ENCODE results near the gene SLC25A41. TPM values are rescaled to one million over a fixed set of nuclear protein-coding genes. Genes with fewer than 3 reads are reported as not detected.

Gene SLC25A41
- total RNA-seq, 4 donors from 2014 or later = not detected

DNA sequence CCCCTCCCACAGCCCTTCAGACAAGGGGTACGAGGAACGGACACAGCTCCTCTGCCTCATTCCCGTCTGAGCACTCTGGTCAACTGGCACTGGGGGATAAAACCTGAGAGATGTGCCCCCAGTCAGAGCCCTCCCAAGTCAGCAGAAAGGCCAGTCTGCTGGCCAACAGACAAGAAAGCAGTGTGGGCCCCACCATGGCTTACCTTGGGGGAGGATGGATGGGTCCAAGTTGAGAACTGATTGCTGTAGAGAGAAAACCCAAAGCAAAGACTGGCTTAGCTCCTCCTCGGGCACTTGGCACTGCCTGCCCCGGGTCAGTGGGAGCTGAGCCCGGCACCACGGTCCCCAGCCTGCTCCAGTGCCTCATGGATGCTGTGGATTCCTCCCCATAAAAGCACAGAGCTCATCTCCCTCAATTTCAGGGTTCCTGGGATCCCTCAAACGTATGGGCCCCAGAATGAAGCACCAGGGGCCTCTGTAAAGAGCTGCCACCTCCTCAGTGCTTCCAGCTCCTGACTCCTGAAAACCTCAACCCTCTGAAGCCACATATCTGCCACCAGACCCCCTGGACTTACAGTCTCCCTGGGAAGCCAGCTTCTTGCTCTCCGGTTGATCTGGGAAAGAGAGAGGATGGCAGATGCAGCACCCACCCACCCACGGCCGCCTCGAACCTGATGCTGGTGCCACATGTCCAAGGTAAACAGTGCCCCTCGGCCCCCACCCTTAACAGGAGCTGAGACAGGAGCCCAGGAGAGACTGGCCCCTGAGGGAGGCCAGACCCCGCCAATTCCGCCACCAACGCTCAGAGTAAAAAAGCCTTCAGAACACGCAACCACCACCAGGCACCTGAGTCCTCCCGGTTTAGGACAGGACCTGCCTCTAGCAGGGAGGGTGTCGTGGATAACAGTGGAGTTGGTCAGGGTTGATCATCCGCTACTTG is 12.2 kb downstream of the SLC25A41 start:
- ATAC-seq (ENCODE audit: low FRiP score) (no peak), DNase-seq (ENCODE audit: low spot score) (no peak)
- TF ChIP-seq, protein P1, sequence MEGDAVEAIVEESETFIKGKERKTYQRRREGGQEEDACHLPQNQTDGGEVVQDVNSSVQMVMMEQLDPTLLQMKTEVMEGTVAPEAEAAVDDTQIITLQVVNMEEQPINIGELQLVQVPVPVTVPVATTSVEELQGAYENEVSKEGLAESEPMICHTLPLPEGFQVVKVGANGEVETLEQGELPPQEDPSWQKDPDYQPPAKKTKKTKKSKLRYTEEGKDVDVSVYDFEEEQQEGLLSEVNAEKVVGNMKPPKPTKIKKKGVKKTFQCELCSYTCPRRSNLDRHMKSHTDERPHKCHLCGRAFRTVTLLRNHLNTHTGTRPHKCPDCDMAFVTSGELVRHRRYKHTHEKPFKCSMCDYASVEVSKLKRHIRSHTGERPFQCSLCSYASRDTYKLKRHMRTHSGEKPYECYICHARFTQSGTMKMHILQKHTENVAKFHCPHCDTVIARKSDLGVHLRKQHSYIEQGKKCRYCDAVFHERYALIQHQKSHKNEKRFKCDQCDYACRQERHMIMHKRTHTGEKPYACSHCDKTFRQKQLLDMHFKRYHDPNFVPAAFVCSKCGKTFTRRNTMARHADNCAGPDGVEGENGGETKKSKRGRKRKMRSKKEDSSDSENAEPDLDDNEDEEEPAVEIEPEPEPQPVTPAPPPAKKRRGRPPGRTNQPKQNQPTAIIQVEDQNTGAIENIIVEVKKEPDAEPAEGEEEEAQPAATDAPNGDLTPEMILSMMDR (IDR thresholded peaks at IDR 0.05) = no peak

DNA sequence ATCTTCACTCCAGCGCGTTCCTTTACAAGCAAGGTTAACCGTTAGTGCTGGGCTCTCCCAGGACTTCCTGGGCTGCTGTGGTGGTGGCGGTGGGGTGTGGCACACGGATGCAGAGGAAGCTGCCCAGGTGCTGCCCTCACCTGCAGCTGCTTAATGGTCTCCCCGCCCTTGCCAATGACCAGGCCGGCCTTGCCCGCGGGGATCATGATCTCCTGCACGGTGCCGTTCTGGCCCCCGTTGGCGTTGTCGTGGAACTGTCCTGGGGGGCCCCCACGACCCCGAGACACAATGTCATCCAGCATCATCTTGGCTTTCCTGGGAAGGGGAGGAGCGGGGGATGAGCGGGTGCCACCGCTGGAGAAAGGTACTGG is 15.0 kb downstream of the SLC25A41 start:
- DNase-seq (ENCODE audit: low spot score) (no peak), ATAC-seq (ENCODE audit: low FRiP score) (no peak)
- TF ChIP-seq, protein P1 (IDR thresholded peaks at IDR 0.05) = no peak

DNA sequence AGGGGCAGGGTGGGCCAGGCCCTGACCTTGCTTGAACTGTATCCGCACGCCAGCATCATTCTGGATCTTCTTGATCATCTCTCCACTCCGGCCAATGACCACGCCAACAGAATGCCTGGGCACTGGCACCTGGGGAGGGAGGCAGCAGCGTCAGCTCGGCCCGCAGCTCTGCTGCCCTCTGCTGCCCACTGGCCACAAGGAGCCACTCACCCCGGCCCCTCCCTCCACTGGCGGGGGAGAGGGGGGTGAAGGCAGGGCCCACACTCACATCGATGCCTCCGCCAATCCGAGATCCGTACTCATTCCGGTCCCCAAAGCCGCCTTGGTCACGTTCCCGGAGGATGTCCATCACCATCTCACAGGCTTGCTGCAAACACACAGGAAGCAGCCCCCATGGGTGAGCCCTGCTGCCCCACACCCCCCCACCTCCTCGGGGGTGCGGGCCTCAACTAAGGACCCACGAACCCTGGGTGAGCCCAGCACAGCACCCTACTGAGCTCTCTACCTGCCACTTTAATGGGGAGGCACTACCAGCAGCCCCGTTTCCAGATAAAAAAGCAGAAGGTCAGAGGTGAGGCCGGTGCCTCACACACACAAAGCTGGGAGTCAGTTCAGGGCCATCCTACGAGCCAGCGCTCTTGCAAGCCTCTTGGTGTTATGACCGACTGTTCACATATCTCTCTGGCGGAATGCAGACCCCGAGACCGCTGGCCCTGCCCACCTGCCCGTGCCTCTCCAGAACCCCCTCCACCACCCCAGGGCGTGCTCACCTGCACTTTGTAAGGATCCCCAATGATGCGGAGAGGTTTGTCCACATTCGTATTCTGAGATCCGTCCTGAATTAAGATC is 15.6 kb downstream of the SLC25A41 start:
- DNase-seq (ENCODE audit: low spot score) (no peak), ATAC-seq (ENCODE audit: low FRiP score) (no peak)
- TF ChIP-seq, protein P1 (IDR thresholded peaks at IDR 0.05) = no peak

DNA sequence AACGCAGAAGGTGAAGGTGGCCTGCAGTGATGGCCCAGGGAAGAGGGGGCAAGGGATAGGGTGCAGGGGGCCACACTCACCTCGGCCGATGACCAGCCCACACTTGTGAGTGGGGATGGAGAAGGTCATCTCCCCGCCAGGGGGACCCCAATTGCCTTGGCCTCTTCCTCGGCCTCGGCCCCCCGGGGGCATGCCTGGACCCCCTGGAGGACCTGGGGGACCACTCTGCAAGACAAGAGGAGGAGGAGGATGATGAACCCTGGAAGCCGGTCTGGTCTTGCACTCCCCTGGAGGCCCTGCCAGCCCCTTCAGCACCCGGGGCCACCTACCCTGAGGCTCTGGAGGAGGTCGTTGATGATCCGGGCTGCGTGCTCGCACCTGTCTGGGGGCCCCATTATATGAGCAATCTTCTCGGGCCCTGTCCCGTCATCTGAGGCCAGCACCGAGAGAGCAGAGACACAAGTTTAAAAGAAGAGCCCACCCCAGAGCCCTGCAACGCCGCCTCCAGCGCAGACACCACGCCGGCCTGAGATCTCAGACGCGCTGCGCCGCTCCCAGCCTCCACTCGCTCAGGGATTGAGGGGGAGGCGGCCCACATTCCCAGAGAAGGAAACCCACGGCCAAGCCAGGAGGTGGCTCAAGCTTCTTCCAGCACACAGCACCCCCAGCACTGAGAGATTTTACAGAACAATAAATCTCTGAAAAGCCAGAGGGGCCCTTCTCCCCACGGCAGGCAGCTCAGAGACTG is 16.7 kb downstream of the SLC25A41 start:
- TF ChIP-seq, protein P1 (IDR thresholded peaks at IDR 0.05) = no peak
- ATAC-seq (ENCODE audit: low FRiP score) (no peak), DNase-seq (ENCODE audit: low spot score) (no peak)

DNA sequence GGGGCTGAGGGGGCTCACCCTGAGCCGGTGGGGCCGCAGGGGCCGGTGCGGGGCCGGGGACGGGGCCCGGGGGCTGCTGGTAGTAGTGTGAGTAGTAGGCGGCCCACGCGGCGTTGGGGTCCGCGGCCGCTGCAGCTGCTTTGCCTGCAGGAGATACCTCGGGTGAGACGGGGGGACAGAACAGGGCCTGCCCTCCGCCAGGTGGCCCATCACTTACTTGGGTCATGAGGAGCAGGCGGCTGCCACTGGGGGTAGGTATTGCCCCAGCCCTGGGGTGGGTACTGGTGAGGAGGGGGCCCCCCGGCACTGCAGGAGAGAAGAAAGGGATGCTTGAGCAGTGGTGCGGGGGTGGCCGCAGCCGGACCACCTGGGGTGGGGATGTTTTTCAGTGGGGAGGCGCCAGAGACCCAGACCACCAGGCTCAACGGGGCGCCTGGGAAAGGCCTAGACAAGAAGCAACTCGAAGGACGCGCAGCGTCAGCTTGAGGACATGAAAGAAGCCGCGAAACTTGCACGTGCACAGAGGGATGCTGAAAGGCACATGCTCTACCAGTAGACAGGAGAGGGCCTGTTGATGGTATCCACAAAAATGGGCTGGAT is 17.9 kb downstream of the SLC25A41 start:
- ATAC-seq (ENCODE audit: low FRiP score) = no peak
- TF ChIP-seq, protein P1 (IDR thresholded peaks at IDR 0.05) = no peak
- DNase-seq (ENCODE audit: low spot score) = no peak

DNA sequence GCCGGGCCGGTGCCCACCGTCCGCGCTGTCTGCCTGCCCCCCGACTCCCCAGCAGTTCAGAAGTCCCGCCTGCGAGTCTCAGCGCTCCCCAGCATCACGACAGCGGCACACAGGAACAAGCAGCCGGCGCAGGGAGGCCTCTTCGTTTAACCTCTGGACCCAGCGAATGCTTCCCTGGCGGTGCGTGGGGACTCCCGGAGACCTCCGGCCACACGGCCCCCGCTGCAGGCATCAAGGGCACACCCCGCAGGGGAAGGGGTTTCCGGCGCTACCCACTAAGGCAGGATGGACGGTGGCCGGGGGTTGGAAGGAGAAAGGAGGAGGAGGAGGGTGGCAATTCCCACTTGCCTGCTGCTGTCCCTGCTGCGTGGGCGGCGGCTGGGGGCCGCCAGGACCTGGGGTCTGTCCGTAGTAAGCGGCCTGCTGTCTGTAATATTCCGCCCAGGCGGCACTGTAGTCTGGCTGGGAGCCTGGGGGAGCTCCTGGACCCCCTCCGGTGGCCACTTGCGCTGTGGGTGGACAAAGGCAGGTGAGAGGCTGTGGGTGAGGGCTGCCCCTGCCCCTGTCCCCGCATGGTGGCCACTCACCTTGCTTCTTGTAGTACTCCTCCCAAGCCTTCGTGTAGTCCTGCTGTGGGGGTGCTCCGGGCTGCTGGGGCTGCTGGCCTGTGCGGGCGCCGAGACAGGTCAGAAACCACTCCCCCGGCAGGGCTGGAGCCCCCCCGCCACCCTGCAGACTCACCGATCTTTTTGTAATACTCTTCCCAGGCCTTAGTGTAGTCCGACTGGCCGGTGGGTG is 18.6 kb downstream of the SLC25A41 start:
- TF ChIP-seq, protein P1 (IDR thresholded peaks at IDR 0.05) = no peak
- DNase-seq (ENCODE audit: low spot score) (no peak), ATAC-seq (ENCODE audit: low FRiP score) (no peak)
